GM21529 (cell line): ENCODE results near the gene ADAMTS10.
"Not testable (repeated sequence)": the region's sequence is repeated elsewhere in the genome, so short reads cannot be mapped to it uniquely, and the experiment has no call there.

Source experiments
- ATAC-seq: cut with Tn5 transposase; IDR thresholded peaks from one replicate; pipeline ENCODE4 v1.9.1; 2021; ENCODE audit not compliant: unreplicated experiment

Gene ADAMTS10

GRCh38 chr19:8629184-8629583 lies 18.7 kb upstream of the ADAMTS10 start:
- ATAC-seq = no peak

- no peak for ATAC-seq
Measured at GRCh38 chr19:8626842-8627241, 16.3 kb upstream of the ADAMTS10 start.

GRCh38 chr19:8622886-8623285 lies 12.4 kb upstream of the ADAMTS10 start:
- not testable (repeated sequence) for ATAC-seq

GRCh38 chr19:8618751-8619150 lies 8.2 kb upstream of the ADAMTS10 start:
- ATAC-seq = no peak

GRCh38 chr19:8617984-8618383 lies 7.5 kb upstream of the ADAMTS10 start:
- ATAC-seq = no peak

GRCh38 chr19:8617325-8617724 lies 6.8 kb upstream of the ADAMTS10 start:
- not testable (repeated sequence) for ATAC-seq

GRCh38 chr19:8616861-8617260 lies 6.3 kb upstream of the ADAMTS10 start:
- no peak for ATAC-seq

GRCh38 chr19:8615813-8616596 lies 5.5 kb upstream of the ADAMTS10 start:
- ATAC-seq = no peak

- no peak for ATAC-seq
Measured at GRCh38 chr19:8615024-8615423, 4.5 kb upstream of the ADAMTS10 start.

- no peak for ATAC-seq
Measured at GRCh38 chr19:8614455-8614854, 3.9 kb upstream of the ADAMTS10 start.

- no peak for ATAC-seq
Measured at GRCh38 chr19:8612807-8613171, 2.3 kb upstream of the ADAMTS10 start.

- ATAC-seq = no peak
Measured at GRCh38 chr19:8611877-8612806, 1.6 kb upstream of the ADAMTS10 start.

- no peak for ATAC-seq
Measured at GRCh38 chr19:8611391-8611876, 919 bp upstream of the ADAMTS10 start.

GRCh38 chr19:8610936-8611300 lies 403 bp upstream of the ADAMTS10 start:
- ATAC-seq = no peak

GRCh38 chr19:8609279-8610040 lies 1.1 kb downstream of the ADAMTS10 start:
- ATAC-seq = no peak

GRCh38 chr19:8608941-8609278 lies 1.6 kb downstream of the ADAMTS10 start:
- ATAC-seq = no peak

- ATAC-seq = no peak
Measured at GRCh38 chr19:8607386-8607785, 3.1 kb downstream of the ADAMTS10 start.

GRCh38 chr19:8605514-8605913 lies 5.0 kb downstream of the ADAMTS10 start:
- ATAC-seq = no peak

GRCh38 chr19:8601796-8602195 lies 8.7 kb downstream of the ADAMTS10 start:
- ATAC-seq = no peak

- no peak for ATAC-seq
Measured at GRCh38 chr19:8600816-8601215, 9.7 kb downstream of the ADAMTS10 start.

- no peak for ATAC-seq
Measured at GRCh38 chr19:8600064-8600463, 10.5 kb downstream of the ADAMTS10 start.
